Measurements from ENCODE around the gene GFRA4.
A peak's percentile ranks its signal among the peaks of the same experiment; 100 is the strongest.

GFRA4 gene

GRCh38 chr20:3673221-3674070, 10.2 kb upstream of the GFRA4 start:
- no peak for DNase-seq (ENCODE audit: low spot score)

GRCh38 chr20:3672547-3673171, 9.5 kb upstream of the GFRA4 start:
- DNase-seq (ENCODE audit: low spot score) = no peak

DNA sequence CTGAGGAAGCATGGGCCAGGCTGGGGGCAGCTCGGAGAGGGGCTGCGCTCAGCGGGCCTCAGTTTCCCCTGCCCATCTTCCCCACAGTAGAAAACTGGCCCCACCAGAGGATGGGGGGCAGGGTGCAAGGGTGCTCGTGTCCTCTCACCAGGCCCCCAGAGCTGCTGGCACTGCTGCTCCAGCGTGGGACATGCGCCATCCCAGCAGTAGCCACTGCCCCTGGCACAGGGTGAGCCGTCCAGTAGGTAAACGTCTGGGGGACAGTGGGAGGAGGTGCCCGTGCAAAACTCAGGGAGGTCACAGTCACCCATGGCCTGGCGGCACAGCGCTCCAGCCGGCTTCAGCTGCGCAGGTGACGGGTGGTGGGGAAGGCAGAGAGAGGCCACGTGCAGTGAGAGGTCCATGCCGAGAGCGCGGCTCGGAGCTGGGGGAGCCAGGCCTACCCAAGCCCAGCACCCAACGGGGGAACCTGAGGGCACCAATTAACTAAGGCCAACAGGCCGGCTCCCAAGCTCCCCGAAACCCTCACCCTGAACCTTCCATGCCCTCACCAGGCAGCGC, 8.9 kb upstream of the GFRA4 start:
- DNase-seq (ENCODE audit: low spot score) = no peak

- DNase-seq (ENCODE audit: low spot score) = no peak
These were observed 7.7 kb upstream of the GFRA4 start for GRCh38 chr20:3670945-3671344.

DNA sequence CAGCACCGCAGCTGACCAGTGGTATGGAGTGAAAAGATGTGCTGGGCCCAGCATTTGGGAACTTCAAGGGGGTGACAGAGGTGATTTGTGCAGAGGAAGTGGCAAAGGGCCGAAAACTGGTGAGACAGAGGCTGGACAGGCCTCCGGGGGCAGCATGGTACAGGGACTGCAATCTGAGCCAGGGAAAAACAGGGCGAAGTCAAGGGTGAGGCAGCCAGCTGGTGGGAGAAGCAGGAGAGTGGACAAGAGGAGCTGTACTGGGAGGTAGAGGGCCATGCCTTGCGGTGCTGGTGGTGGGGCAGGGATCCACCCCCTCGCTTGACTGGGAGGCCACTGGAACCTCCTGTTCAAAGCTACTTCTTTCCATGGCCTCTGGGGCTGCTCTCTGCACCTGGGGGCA, 7.3 kb upstream of the GFRA4 start:
- no peak for DNase-seq (ENCODE audit: low spot score)

DNA sequence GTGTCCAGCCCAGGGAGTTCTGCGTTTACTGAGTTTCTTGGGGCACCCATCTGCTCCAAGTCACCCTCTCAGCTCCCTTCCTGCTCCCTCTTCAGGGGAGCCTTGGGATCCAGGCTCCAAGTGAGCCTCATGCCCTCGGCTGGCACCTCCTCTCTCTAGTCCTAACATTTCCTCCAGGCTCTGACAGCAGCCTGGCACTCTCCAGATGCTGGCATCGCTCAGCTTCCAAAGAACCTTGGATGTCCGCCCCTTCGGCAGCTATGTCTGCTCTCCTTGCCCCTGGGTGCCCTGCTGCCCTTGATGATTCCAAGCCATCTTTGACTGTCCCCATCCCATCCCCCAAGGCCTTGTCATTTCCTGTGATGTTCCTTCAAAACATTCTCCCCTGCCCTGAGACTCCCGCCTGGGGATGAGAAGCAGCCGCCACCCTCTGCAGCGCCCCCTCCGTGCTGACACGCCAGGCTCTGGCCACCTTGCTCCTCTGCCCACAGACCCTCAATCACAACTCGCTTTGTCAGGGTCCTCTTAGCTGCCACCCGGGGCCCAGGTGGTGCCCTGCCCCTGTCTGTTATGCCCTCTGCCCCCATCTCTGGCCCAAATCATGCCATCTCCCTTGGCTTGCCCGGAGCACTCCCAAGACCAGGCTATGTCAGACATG, 6.6 kb upstream of the GFRA4 start:
- no peak for DNase-seq (ENCODE audit: low spot score)

GRCh38 chr20:3667434-3668037, 4.3 kb upstream of the GFRA4 start:
- DNase-seq (ENCODE audit: low spot score) = no peak

DNA sequence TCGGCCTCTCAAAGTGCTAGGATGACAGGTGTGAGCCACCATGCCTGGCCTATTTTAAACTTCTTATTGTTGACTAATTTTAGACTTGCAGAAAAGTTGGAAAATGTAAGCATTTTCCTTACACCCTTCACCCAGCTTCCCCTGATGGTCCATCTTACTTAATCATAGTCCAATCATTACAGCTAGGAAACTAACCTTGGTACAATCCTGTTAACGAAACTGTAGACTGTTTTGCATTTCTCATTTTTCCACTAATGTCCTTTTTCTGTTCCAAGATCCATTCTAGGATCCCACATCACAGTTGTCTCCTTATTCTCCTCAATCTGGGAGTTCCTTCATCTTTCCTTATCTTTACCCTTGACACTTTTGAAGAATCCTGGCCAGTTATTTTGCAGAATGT, 659 bp upstream of the GFRA4 start:
- DNase-seq (ENCODE audit: low spot score) = no peak

DNA sequence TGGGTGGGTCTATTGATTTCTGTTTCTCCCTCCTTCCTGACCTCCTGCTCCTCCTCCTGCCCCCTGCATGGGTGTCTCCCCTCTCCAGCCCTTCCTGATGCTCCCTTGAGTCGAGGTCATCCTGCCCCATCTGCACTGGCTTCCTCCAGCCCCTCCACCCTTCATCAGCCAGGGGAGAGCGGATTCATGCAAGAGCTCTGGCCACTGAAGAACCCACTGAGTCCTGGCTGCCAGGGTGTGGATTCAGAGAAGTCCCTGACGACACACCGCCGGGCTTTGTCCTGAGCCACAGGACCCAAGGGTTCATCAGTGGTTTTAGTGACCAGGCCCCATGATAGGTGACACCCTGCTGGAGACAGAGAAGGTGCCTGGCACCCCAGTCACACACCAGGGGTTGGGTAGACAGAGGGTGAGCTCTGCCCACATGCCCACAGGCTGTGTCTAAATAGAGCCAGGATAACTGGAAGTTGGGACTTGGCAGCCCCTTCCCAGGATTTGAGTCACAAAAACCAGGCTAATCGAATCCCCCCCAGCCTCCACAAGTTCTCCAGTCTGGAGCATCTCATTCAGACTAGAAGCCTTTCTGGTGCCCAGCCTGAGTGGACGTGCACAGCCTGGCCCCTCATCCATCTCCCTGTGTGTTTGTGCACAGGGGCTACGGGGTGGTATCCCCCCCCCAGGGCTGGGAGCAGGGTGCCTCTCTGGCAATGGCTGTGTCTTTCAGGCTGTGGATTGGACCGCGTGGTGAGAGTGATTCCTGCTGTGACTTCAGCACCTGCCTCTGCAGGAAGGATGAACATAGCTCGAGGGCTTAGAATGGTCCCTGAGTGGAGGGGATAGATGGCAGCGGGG, 1.2 kb downstream of the GFRA4 start:
- DNase-seq (ENCODE audit: low spot score) = no peak

GRCh38 chr20:3661060-3661813, 2.0 kb downstream of the GFRA4 start:
- DNase-seq (ENCODE audit: low spot score) = no peak

DNA sequence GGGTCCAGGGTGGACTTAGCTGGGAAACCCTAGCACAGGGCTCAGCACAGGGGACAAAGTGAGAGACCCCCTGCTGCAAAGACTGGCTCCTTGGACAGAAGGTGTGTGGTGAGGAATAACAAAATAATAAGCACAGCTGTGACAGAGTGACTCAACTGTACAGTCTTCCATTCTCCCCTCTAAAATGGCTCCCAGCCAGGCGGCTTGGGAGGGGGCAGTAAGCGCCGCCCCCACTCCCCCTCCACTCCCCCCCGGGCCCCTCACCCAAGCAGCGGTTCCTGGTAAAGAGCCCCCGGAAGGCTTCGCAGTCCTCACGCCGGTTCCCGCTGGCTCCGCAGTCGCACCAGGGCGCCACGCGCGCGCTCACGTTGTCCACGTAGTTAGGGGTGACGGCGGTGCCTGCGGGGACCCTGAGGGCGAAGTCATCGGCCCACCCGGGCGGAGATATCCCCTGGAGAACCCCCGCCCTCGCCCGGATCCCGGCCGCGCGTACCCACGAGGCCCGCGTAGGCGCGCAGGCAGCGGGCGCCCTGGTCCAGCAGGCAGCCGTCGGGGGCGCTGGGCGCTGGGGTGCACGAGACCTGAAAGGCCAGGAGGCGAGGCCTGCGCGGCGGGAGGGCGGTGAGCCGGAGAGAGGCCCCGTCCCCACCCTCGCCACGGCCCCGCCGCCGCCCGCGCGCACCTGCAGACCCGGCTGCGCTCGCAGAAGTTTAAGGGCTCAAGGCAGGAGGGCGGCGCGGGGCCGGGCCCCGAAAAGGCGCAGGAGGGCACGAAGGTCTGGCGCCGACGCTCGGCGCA, 2.7 kb downstream of the GFRA4 start:
- DNase-seq (ENCODE audit: low spot score) = no peak

DNA sequence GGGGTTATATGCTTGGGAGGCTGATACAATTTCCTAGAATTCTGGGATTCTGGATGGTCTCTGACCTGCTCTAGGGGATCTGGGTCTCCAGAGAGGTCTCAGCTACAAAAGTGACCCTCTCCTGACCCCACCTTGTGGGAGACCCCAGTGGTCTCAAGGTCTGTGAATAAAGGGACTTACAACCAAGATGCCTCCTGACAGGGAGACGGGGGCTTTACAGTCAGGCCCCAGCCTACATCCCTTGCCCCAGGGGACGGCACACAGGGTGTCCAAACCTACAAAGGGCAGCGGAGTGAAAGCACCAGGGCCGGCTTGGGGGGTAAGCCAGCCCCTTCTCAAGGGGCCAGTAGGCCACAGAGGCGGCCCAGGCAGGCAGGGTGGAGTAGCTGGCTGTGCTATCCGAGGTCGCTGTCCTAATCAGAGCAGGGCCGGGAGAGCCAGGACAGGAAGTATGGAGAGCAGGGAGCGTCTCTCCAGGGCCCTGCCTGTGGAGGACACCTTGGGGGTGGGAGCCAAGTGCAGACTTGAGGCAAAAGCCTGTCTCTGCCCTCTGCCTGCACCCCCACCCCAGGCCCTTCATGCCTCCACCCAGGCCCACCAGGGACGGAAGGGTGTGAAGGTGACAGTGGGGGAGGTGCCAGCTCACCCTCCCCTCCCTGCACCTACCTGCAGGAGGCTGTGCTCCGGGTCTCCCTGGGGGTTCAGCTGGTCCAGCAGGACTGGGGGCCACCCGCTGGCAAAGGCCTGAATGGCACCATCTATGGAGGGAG, 3.5 kb downstream of the GFRA4 start:
- DNase-seq (ENCODE audit: low spot score) = no peak

DNA sequence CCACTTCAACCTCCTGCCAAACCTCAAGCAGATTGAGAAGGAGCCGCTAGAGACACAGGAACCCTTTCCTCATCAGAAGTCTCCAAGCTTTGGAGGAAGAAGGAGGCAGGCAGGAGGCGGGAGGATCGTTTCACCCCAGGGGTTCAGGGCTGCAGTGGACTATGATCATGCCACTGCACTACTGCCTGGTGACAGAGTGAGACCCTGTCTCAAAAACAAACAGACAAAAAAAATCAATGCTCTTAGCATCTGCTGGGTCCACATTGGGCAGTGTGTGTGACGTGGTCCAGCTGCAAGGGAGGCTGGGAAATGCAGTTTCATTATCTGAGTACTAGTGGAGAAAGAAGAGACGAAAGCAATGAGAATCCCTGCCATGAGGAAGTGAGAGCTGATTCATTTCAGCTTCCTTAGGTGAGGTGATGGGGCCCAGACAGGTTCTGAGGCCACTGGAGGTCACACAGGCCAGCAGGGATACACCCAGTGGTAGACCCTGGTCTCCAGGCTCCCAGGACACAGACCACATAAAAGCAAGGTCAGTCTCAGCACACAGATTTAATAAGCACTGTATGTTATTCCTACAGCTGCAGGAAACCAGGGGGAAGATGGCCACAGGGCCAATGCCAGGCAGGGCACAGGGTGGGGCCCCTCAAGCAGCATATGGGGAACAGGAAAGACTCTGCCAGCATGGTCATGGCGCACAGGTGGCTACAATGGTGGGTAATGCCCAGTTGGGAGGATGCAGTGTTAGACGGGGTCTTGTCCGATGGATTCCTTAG, 4.3 kb downstream of the GFRA4 start:
- DNase-seq (ENCODE audit: low spot score) = peak; percentile 53

- DNase-seq (ENCODE audit: low spot score) = no peak
These were observed 5.0 kb downstream of the GFRA4 start for GRCh38 chr20:3658019-3658715.

DNA sequence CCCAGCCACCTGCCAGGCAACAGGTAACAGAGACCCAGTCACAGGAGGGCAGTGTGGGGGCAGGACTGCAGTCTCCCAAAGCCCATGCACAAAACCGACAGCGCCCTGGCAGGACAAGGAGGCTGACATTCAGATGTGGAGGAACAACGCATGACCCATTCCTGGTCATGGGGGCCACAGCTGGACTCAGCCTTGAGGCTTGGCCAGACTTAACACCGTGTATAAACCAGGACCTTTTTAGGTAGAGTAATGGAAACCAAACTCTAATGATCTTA, 8.1 kb downstream of the GFRA4 start:
- no peak for DNase-seq (ENCODE audit: low spot score)

DNA sequence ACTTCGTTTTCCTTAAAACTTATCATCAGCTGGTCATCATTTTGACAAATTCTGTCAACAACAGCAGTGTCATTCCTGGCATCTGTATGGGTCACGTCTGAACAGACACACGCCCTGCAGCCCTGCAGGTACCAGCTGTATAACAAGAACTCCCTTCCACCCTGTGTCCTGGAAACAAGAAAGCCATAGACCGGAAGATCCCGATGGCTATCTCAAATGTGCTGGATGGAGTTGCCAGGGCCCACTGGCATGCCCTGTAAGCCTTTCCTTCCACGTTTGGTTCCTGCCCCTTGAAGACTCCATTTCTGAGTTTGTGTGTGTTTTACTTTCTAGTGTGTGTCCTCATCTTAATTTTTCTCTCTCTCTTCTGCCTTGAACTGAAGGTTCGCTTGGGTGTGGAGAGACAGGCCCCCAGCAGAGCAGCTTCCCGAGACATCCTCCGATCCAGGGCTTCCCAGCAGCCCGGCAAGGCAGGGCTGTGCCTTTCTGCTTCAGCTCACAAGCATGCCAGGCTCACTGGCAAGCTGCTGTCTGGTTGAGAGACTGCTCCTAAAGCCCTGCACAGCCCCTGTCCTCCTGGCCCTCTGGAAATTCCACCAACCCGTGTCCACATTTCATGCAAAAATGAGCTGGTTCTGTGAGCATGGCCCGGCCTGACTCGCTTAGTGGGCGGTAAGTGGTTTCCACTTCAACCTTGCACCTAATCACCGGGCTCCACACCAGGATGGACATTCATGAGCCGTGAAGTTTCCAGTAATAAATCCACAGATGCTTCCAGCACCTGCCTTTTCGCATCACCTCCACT, 8.7 kb downstream of the GFRA4 start:
- DNase-seq (ENCODE audit: low spot score) = no peak

DNA sequence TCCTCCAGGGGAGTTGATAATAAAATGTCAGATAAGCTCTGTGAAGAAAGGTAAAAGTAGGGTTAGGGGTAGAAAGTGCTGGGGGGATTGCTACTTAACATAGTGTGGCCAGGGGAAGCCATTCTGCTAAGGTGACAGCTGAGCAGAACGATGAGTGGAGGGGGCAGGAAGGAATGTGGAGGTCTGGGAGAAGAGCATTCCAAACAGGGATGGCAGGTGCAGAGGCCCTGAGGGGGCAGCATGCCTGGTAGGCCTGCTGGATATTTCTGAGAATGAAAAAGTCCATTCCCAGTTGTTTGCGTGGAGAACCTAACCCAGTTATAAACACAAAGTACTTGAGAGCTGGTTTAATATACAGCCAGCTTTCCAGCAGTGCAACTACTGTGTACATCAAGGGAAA, 9.3 kb downstream of the GFRA4 start:
- DNase-seq (ENCODE audit: low spot score) = no peak

Data from germinal center (tissue), 1 donor.